Activated naive CD4-positive, alpha-beta T cell treated with anti-CD3 and anti-CD28 coated beads for 36 hours (primary cell): Measurements from ENCODE around the gene TOR4A. TPM values are rescaled to one million over a fixed set of nuclear protein-coding genes. Genes with fewer than 3 reads are reported as not detected.

Source experiments
- CTCF ChIA-PET: fragments of 350-600 bp; sonication (Branson Sonifier 250); formaldehyde crosslinking; loops from one replicate; lab custom pipeline; 2021; ENCODE audit warnings: antibody characterized with exemption; lab: Charles Lee
- DNase-seq: peaks from one replicate; pipeline ENCODE4 v3.0.0-alpha.2; 2020
- H3K27ac Mint-ChIP-seq: one replicate; pipeline ENCODE4 v1.8.0; 2021; ENCODE audit warnings: mild to moderate bottlenecking, mixed read lengths
- H3K27me3 Mint-ChIP-seq: one replicate; pipeline ENCODE4 v1.8.0; 2021; ENCODE audit warnings: low read depth, mixed read lengths
- H3K36me3 Mint-ChIP-seq: one replicate; pipeline ENCODE4 v1.8.0; 2021; ENCODE audit warnings: low read depth, mixed read lengths
- H3K4me1 Mint-ChIP-seq: one replicate; pipeline ENCODE4 v1.8.0; 2021; ENCODE audit warnings: low read depth, mixed read lengths
- H3K4me3 Mint-ChIP-seq: one replicate; pipeline ENCODE4 v1.8.0; 2021; ENCODE audit warnings: mild to moderate bottlenecking, moderate library complexity, mixed read lengths
- H3K9me3 Mint-ChIP-seq: one replicate; pipeline ENCODE4 v1.8.0; 2021; ENCODE audit warnings: mixed read lengths
- intact Hi-C: fragments of 100-400 bp; cut with micrococcal nuclease; formaldehyde crosslinking; loops from one replicate; pipeline ENCODE4 v1.15.1; 2023
- total RNA-seq, 2 experiments: library from RNA; stranded (reverse); gene quantifications; one replicate each; pipeline ENCODE4 v1.2.3, GENCODE V29; 2021

Gene TOR4A
- total RNA-seq, 2 experiments from 2014 or later = 0.93 to 1.1 TPM

DNA sequence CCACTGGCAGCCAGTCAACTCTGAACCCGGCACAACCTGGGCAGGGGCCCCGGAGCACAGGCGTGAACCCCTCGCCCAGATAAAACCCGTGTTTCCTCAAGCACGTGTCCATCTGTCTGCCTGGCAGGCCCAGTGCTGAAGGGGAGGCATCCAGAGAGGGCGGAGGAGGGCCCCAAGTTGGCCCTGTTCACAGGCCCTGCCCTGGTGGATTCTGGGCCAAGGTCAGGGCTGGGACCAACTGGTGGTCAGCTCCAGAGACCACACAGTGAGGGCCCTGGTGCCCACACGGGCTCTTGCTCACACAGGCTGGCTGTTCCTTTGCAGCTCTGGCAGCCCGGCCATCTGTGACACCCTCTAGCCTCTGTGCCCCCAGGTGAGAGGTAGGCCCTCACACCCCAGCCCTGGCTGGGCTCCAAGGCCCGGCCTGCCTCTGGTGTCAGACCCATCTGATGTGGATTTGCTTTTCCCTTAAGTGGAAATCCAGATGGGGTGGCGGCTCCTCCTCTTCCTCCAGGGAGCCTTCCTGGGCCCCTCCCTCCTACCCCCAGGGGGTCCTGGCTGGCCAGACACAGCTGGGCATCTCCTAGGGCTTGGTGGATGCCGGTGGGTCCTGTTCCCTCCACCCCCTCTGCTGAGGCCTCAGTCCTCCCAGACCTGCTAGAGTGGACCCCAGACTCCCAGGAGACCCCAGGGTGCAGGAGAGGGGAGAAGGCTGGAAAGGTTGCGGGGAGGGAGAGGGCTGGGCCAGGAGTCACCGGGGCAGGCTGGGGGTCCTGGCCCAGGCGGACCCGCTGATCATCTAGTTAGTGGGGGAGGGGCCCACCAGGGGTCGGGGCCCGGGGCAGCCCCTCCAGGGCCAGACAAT is 27.0 kb upstream of the TOR4A start:
- no peak for DNase-seq
- peaks cover 6% of the 10 kb centered on the region for H3K4me1 Mint-ChIP-seq
- CTCF ChIA-PET = interaction anchor here (0.8 to 1.1 kb wide), 2 partner anchors 17 to 131 kb away, joined by 3 read pairs; no protein-coding TSS in a partner anchor
- no peaks in the 10 kb centered on the region for H3K27me3 Mint-ChIP-seq
- H3K36me3 Mint-ChIP-seq = no peaks in the 10 kb centered on the region
- intact Hi-C loops = no loop called here
- no peak overlapping the region for H3K27ac Mint-ChIP-seq
- no peaks in the 10 kb centered on the region for H3K9me3 Mint-ChIP-seq
- no peak overlapping the region for H3K4me3 Mint-ChIP-seq

DNA sequence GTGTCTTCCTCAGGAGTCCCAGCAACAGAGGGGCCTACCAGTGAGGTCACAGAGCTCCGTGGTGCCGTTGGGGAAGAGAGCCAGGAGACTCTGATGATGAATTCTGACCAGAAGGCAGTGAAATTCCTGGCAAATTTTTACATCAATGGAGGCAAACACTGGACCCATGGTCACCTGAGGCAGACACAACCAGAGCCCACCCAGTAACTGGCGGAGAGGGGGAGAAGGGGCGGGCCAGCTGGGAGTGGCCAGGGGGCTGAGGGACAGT is 26.4 kb upstream of the TOR4A start, which contains the start of gene STPG3:
Gene STPG3 (plus strand): TSS at position 93 of the 268 bp plus-strand sequence. CDS start 1 bp downstream, at position 94.
- H3K4me3 Mint-ChIP-seq = no peak within 1 kb of the TSS
- H3K36me3 Mint-ChIP-seq = no peaks in the 10 kb centered on the region
- H3K4me1 Mint-ChIP-seq = peaks cover 7% of the 10 kb centered on the region
- H3K9me3 Mint-ChIP-seq = no peaks in the 10 kb centered on the region
- H3K27ac Mint-ChIP-seq = no peak within 1 kb of the TSS
- CTCF ChIA-PET = interaction anchor here (0.8 to 1.1 kb wide), 2 partner anchors 18 to 132 kb away, joined by 3 read pairs; no protein-coding TSS in a partner anchor
- intact Hi-C loops = no loop called here
- H3K27me3 Mint-ChIP-seq = no peaks in the 10 kb centered on the region
- DNase-seq = no peak

DNA sequence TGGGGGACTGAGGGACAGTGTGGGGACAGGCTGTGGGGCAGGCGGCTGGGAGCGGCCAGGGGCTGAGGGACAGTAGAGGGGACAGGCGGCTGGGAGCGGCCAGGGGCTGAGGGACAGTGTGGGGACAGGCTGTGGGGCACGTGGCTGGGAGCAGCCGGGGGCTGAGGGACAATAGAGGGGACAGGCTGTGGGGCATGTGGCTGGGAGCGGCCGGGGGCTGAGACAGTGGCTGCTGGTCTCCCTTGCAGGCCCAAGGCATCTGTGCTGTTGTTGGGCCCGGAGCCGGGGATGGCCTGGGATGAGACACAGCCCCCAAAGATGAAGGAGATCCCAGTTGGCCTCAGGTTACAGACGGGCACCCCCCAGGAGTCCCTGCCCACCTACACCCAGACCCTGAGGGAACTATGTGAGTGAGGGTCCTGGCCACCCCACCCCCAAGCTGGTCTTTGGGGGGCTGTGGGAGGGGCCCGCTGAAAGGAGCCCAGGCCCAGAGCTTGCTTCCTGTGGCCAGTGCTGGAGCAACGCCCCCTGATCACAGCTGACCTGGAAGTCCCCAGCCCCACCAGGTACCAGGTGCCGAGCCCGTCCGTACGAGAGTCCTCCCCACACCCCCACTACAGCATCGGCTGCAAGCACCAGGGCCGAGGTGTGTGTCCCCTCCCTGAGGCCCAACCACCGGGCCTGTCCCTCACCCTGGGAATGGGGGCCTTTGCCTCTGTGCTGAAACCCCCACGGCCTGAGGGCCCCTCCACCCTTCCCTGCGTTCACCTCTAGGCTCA is 25.8 kb upstream of the TOR4A start:
- Mint-ChIP-seq H3K4me1 (peaks cover 12% of the 10 kb centered on the region), H3K4me3 (no peak overlapping the region), H3K27me3 (no peaks in the 10 kb centered on the region), H3K36me3 (peaks cover 1% of the 10 kb centered on the region), H3K9me3 (no peaks in the 10 kb centered on the region), H3K27ac (no peak overlapping the region)
- intact Hi-C loops = no loop called here
- CTCF ChIA-PET = interaction anchor here (0.8 to 1.1 kb wide), 2 partner anchors 19 to 132 kb away, joined by 3 read pairs; no protein-coding TSS in a partner anchor
- DNase-seq = no peak

DNA sequence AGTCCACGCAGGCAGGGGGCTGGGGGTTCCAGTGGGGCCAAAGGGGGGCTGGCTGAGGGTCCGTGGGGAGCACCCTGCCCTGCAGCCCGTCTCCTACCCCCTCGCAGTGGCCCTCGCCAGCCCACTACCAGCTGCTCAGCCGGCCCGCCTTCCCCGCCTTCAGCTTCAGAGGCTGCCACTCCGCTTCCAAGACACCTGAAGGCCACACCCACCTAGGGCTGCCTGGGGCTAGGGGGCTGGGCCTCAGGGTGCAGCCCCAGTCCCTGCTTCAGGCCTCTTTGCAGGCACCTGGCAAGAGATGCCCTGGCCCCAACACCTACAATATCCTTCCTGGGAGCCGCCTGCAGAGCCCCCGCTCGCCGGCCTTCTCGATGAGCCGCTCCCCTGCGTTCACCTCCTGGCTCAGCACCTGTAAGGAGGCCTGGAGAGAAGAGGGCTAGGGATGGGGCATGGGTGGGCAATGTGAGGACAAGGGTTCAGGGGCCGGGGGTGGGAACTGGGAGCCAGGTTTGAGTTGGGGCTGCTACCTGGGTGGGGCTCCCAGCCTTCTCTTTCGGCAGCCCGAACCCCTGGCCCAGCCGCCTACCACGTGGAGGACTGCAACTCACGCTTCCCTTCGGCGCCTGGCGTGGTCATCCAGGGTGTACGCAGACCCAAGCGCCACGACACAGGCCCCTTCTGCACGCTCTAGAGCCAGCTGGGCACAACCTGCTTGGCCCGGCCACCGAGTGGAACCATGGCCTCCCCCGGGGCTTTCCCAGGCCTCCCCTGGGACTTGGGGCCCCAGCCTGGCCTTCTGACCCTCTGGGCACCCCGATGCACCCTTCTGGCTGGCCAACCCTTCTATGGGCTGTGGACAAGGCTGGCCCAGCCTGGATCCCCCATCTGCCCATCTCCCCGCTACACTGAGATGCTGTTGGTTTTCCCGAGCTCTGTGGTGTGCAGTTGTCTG is 24.7 kb upstream of the TOR4A start:
- intact Hi-C loops = no loop called here

DNA sequence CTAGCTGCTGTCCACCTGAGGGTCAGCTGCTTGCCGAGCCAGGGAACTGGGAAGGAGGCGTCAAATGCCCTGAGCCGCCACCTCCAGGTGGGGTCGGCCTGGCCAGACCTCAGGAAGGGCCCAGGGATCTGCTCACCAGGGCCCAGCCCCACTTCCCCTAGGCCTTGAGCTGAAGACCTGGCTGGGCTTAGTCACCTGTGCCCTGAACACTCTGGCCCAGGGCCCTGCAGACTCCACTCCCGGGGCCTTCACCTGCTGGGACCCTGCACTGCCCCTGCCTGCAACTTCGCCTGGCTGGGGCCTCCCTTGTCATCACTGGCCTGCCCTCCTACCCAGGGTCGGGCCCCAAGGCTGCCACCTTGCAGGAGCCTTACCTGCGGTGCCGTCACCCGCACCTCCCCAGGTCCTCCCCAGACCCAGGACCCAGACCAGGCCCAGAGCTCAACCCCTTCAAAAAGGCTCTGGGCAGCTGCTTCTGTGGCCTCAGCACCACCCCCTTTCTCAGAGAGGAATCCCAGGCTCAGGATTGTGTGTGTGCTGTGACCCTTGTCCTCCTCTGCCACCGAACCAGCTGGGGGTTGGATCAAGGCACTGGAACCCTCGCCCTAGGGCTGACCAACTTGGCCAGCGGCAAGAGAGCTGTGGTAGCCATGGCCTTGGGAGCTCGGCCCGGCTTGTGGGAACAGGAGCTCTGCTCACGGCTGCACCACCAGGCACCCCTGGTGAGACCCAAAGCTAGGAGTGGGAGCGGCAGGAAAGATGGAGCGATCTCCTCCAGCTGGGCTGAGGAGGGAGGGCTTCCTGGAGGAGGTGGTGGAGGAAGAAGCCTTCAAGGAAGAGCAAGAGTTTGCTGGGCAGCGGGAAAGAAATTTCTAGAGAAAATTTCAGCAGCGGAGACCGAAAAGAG is 23.6 kb upstream of the TOR4A start:
- H3K36me3 Mint-ChIP-seq = peaks cover 6% of the 10 kb centered on the region
- no peaks in the 10 kb centered on the region for H3K27me3 Mint-ChIP-seq
- CTCF ChIA-PET = interaction anchor here (0.8 to 3.1 kb wide), 3 partner anchors 15 to 219 kb away, joined by 3 to 13 read pairs (median 3); no protein-coding TSS in a partner anchor
- H3K4me1 Mint-ChIP-seq = peaks cover 18% of the 10 kb centered on the region
- intact Hi-C loops = no loop called here
- H3K9me3 Mint-ChIP-seq = no peaks in the 10 kb centered on the region
- peak overlapping the region; percentile 85 for H3K4me3 Mint-ChIP-seq
- DNase-seq = no peak
- H3K27ac Mint-ChIP-seq = no peak overlapping the region

More for the DNA sequence above, 24.7 kb upstream of the TOR4A start:
- CTCF ChIA-PET = no interaction called here
- Mint-ChIP-seq H3K27me3 (no peaks in the 10 kb centered on the region), H3K36me3 (peaks cover 3% of the 10 kb centered on the region), H3K4me1 (peaks cover 18% of the 10 kb centered on the region), H3K9me3 (no peaks in the 10 kb centered on the region), H3K27ac (no peak overlapping the region), H3K4me3 (no peak overlapping the region)
- DNase-seq = no peak

DNA sequence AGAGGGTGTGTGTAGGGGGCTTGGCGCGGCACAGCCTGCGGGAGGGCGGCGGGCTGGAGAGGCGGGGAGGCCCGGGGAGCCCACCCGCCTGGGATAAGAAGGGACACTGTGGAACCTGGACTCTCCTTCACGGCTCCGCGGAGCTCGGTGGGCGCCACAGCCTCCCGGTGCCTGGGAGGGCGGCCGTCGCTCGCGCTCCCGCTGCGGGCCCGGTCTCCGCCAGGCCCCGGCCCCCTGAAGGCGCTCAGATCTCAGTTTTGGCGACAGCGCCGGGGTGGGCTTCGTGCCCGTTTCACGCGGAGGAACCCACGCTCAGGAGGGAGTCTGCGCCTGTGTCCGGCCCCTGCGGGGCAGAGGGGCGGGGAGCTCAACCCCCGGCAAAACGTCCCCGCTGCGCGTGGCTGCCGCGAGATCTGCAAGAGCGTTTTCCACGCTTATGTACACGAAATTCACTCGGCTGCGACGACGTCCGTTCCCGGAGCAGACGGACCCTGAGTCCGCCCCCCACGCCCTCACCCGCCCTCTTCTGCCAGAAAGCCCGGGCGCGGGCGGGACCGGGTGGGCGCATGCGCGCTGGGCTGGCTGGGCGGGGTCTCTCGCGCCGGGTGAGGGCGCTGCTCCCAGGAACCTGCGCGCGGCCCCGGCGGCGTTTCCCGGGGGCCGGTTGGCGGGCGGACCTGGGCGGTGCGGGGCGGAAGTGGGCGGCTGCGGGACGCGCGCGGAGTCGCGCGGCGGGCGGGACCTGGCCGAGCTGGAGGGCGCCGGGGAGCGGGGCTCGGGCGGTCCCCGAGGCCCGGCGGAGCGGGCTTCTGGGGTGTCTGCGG is 22.7 kb upstream of the TOR4A start, which contains the start of gene NELFB:
Gene NELFB (plus strand): TSS at position 704 of the 824 bp plus-strand sequence.
- intact Hi-C loops = loop anchor here (1.0 kb wide), 2 partner anchors 14 to 32 kb away; partner anchors contain the start of gene TUBB4B
- CTCF ChIA-PET = interaction anchor here (0.8 to 3.1 kb wide), 3 partner anchors 16 to 220 kb away, joined by 3 to 13 read pairs (median 3); no protein-coding TSS in a partner anchor
- peak within 1 kb of the TSS; percentile 75 for H3K27ac Mint-ChIP-seq
- H3K9me3 Mint-ChIP-seq = no peaks in the 10 kb centered on the region
- peaks cover 8% of the 10 kb centered on the region for H3K36me3 Mint-ChIP-seq
- no peaks in the 10 kb centered on the region for H3K27me3 Mint-ChIP-seq
- H3K4me3 Mint-ChIP-seq = peak within 1 kb of the TSS; percentile 85
- peaks cover 18% of the 10 kb centered on the region for H3K4me1 Mint-ChIP-seq
- DNase-seq = peak; percentile 95

DNA sequence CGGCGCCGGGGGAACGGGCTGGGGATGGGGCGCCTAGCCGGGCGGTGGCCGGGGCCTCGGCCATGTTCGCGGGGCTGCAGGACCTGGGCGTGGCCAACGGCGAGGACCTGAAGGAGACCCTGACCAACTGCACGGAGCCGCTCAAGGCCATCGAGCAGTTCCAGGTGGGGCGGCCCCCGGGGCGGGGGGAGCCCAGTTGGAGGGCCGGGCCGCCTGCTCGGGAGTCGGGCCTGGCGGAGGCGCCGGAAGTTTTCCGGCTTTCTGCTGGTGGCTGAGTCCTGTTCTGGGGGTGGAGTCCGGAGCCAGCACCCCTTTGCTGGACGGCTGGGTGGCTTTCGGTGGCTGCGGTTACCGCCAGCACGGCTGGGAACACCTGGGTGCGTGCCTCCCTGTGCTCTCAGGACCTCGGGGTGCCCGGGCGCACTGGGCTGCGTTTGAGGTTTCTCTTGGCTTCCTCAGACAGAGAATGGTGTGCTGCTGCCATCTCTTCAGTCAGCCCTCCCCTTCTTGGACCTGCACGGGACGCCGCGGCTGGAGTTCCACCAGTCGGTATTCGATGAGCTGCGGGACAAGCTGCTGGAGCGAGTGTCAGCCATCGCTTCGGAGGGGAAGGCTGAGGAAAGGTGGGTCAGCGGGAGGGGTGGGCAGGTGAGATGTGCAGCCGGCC is 21.9 kb upstream of the TOR4A start:
- Mint-ChIP-seq H3K27me3 (no peaks in the 10 kb centered on the region), H3K4me1 (peaks cover 18% of the 10 kb centered on the region), H3K9me3 (no peaks in the 10 kb centered on the region), H3K36me3 (peaks cover 8% of the 10 kb centered on the region), H3K27ac (peak overlapping the region; percentile 75), H3K4me3 (peak overlapping the region; percentile 85)
- DNase-seq = peak; percentile 42
- intact Hi-C loops = loop anchor here (1.0 kb wide), 2 partner anchors 14 to 32 kb away; partner anchors contain the start of gene TUBB4B
- CTCF ChIA-PET = interaction anchor here (1.0 to 3.1 kb wide), 3 partner anchors 19 to 221 kb away, joined by 3 to 13 read pairs (median 3); no protein-coding TSS in a partner anchor

DNA sequence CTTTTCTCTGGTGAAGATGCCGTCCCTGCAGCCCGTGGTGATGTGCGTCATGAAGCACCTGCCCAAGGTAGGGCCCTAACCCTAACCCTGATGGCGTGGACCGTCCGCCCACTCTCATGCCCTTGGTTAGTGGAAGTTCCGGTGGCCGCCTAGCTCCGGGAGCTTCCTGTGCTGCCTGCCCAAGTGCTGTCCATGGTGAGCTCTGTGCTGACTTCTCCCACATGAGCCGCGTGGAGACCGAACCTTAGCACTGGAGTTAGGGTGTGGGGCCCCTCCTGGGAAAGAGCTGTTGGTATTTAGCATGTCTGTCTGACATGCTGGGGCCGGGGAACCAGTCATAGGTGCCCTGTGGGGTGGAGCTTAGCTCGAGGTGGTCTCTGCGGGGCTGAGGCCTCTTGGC is 21.2 kb upstream of the TOR4A start:
- intact Hi-C loops = no loop called here
- H3K9me3 Mint-ChIP-seq = no peaks in the 10 kb centered on the region
- no peak overlapping the region for H3K27ac Mint-ChIP-seq
- H3K27me3 Mint-ChIP-seq = no peaks in the 10 kb centered on the region
- no peak for DNase-seq
- CTCF ChIA-PET = interaction anchor here (0.7 to 3.1 kb wide), 3 partner anchors 20 to 161 kb away, joined by 3 to 13 read pairs (median 3); no protein-coding TSS in a partner anchor
- H3K4me1 Mint-ChIP-seq = peaks cover 18% of the 10 kb centered on the region
- H3K4me3 Mint-ChIP-seq = peak overlapping the region; percentile 85
- H3K36me3 Mint-ChIP-seq = peaks cover 8% of the 10 kb centered on the region

DNA sequence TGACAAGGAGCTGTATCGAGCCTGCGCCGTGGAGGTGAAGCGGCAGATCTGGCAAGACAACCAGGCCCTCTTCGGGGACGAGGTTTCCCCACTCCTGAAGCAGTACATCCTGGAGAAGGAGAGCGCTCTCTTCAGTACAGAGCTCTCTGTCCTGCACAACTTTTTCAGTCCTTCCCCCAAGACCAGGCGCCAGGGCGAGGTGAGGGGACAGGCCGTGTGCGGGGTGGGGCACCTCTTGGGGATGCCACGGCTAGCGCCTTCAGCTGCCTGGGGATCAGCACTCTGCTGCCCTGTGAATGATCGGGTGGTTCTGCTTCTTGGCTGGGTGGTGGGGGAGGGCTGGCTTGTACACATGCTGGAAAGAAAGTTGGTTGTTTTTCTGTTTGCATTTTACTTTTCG is 20.7 kb upstream of the TOR4A start:
- no peak for DNase-seq

More for the DNA sequence above, 20.7 kb upstream of the TOR4A start:
- Mint-ChIP-seq H3K27me3 (no peaks in the 10 kb centered on the region), H3K27ac (no peak overlapping the region), H3K4me3 (peak overlapping the region; percentile 85), H3K36me3 (peaks cover 12% of the 10 kb centered on the region), H3K4me1 (peaks cover 18% of the 10 kb centered on the region), H3K9me3 (no peaks in the 10 kb centered on the region)
- intact Hi-C loops = no loop called here
- CTCF ChIA-PET = interaction anchor here (0.7 to 3.1 kb wide), 3 partner anchors 20 to 161 kb away, joined by 3 to 13 read pairs (median 3); no protein-coding TSS in a partner anchor
